Brain microvascular endothelial cell (primary cell): Measurements from ENCODE around the gene PTGFRN.
"Not testable (repeated sequence)": the region's sequence is repeated elsewhere in the genome, so short reads cannot be mapped to it uniquely, and the experiment has no call there.

Experiments
- DNase-seq: peaks from one replicate; pipeline ENCODE4 v3.0.0-alpha.2; 2020
- H3K27ac ChIP-seq: fragments of 250-450 bp; sonication (Bioruptor Pico); 2 replicates; pipeline ENCODE4 v1.5.1; 2020; ENCODE audit warnings: mild to moderate bottlenecking, moderate library complexity
- H3K27me3 ChIP-seq: fragments of 250-450 bp; sonication (Bioruptor Pico); replicated peaks from 2 replicates; pipeline ENCODE4 v1.5.1; 2020; ENCODE audit warnings: mild to moderate bottlenecking
- H3K36me3 ChIP-seq: fragments of 250-450 bp; sonication (Bioruptor Pico); replicated peaks from 2 replicates; pipeline ENCODE4 v1.5.1; 2020; ENCODE audit warnings: mild to moderate bottlenecking
- H3K4me3 ChIP-seq: 2 replicates; pipeline ENCODE4 v1.5.1; 2011; ENCODE audit warnings: low read depth, mild to moderate bottlenecking, control low read depth, low read length, moderate library complexity
- in situ Hi-C: cut with HindIII; loops from 2 replicates; pipeline ENCODE4 v1.10.0; 2017; ENCODE audit warnings: low sequenced_read_pairs, low pct_ligation_motif_present
- TF ChIP-seq, protein P1 (sequence below): IDR thresholded peaks from 2 replicates; pipeline ENCODE4 v1.5.1; 2011; ENCODE audit warnings: low read depth, mild to moderate bottlenecking, moderate library complexity, low read length, control low read depth, inconsistent platforms; ENCODE audit errors: missing control alignments

PTGFRN gene

DNA sequence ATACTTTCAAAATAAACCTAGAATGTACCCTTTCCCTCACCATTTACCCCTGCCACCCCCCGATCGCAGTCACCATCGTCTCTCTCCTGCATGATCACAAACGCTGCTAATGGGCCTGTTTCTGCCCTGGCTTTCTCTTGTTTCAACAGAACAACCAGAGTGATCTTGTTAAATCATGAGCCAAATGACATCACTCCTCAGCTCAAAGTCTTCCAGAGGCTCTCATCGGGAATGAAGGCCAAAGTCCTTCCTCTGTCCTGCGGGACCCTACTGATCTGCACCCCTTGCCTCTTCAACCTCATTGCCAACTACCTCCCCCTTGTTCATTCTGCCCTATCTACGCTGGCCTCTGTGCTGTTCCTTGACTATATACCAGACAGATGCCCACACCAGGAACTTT lies 39.4 kb upstream of the PTGFRN start:
- H3K27me3 ChIP-seq: no peaks in the 10 kb centered on the region
- no peak overlapping the region for H3K27ac ChIP-seq
- H3K36me3 ChIP-seq: no peaks in the 10 kb centered on the region
- in situ Hi-C loops: no loop called here
- H3K4me3 ChIP-seq: no peak overlapping the region
- TF ChIP-seq, protein P1, sequence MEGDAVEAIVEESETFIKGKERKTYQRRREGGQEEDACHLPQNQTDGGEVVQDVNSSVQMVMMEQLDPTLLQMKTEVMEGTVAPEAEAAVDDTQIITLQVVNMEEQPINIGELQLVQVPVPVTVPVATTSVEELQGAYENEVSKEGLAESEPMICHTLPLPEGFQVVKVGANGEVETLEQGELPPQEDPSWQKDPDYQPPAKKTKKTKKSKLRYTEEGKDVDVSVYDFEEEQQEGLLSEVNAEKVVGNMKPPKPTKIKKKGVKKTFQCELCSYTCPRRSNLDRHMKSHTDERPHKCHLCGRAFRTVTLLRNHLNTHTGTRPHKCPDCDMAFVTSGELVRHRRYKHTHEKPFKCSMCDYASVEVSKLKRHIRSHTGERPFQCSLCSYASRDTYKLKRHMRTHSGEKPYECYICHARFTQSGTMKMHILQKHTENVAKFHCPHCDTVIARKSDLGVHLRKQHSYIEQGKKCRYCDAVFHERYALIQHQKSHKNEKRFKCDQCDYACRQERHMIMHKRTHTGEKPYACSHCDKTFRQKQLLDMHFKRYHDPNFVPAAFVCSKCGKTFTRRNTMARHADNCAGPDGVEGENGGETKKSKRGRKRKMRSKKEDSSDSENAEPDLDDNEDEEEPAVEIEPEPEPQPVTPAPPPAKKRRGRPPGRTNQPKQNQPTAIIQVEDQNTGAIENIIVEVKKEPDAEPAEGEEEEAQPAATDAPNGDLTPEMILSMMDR: no peak
- no peak for DNase-seq

DNA sequence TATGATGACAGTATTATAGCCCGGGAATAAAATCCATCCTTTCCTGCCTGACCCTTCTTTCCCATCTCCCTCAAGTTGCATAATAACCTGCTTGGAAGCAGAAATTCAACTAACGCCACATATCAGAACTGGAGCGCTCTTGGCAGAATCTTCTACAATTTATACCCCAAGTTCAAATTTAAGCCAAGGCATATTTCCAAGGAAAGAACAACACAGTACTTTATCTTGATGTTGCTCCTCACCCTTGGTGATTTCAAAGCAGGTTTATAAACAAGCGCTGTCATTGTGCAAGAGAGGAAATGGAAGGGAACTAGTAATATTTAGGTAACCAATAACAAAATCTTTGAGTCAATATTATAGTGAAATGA lies 38.0 kb upstream of the PTGFRN start:
- in situ Hi-C loops: no loop called here
- TF ChIP-seq, protein P1: no peak
- DNase-seq: no peak
- no peak overlapping the region for H3K27ac ChIP-seq
- no peaks in the 10 kb centered on the region for H3K36me3 ChIP-seq
- H3K4me3 ChIP-seq: no peak overlapping the region
- no peaks in the 10 kb centered on the region for H3K27me3 ChIP-seq

DNA sequence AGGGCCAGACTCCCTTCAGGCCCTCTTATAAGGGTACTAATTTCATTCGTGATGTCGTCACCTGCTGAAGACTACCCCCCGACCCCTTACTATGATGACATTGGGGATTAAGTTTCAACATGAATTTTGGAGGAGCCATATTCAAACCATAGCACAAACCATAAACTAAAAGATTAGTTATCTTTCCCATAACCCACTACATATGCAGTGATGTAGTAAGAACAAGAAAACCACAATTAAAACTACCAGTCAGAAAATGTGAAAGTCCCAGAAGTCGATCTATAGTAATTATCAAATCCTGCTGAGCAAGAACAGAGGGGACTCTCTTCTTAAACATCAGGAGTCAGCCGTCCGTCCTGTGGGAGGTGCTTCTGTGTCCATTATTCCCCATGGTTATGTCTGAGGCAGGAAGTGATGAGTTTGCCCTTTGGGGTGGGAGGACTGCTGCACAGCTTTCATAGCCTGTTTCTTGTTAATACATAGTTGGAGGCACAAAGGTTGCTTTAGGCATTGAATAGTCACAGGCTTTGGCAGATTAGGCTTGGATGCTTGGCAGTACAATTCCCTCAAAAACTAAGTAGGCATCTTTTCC lies 35.9 kb upstream of the PTGFRN start:
- Histone ChIP-seq H3K4me3 (no peak overlapping the region), H3K27me3 (no peaks in the 10 kb centered on the region), H3K27ac (no peak overlapping the region), H3K36me3 (no peaks in the 10 kb centered on the region)
- no peak for DNase-seq
- in situ Hi-C loops: no loop called here
- TF ChIP-seq, protein P1: no peak

GRCh38 chr1:116874733-116875249 lies 34.9 kb upstream of the PTGFRN start:
- DNase-seq: no peak
- no peaks in the 10 kb centered on the region for H3K27me3 ChIP-seq
- in situ Hi-C loops: no loop called here
- H3K36me3 ChIP-seq: no peaks in the 10 kb centered on the region
- TF ChIP-seq, protein P1: no peak
- H3K4me3 ChIP-seq: no peak overlapping the region
- H3K27ac ChIP-seq: no peak overlapping the region

GRCh38 chr1:116875391-116875790 lies 34.3 kb upstream of the PTGFRN start:
- Histone ChIP-seq H3K27ac (no peak overlapping the region), H3K36me3 (no peaks in the 10 kb centered on the region), H3K27me3 (no peaks in the 10 kb centered on the region), H3K4me3 (no peak overlapping the region)
- DNase-seq: no peak
- in situ Hi-C loops: no loop called here
- TF ChIP-seq, protein P1: no peak

DNA sequence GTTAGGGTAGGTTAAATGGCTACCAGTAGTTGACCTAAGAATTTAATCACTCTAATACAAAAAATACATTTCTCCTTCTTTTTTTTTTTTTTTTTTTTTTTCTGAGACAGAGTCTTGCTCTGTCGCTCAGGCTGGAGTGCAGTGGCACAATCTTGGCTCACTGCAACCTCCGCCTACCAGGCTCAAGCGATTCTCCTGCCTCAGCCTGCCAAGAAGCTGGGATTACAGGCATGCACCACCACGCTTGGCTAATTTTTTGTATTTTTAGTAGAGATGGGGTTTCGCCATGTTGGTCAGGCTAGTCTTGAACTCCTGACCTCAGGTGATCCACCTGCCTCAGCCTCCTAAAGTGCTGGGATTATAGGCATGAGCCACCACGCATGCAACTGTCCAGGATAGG lies 33.8 kb upstream of the PTGFRN start:
- DNase-seq, in situ Hi-C loops, H3K4me3 ChIP-seq, H3K27me3 ChIP-seq, H3K27ac ChIP-seq, H3K36me3 ChIP-seq: not testable (repeated sequence)
